ENCODE data around the gene TNFSF10. TPM values are rescaled to one million over a fixed set of nuclear protein-coding genes. Genes with fewer than 3 reads are reported as not detected.

Gene TNFSF10
- total RNA-seq, 1 donor from 2014 or later = 36.2 TPM

DNA sequence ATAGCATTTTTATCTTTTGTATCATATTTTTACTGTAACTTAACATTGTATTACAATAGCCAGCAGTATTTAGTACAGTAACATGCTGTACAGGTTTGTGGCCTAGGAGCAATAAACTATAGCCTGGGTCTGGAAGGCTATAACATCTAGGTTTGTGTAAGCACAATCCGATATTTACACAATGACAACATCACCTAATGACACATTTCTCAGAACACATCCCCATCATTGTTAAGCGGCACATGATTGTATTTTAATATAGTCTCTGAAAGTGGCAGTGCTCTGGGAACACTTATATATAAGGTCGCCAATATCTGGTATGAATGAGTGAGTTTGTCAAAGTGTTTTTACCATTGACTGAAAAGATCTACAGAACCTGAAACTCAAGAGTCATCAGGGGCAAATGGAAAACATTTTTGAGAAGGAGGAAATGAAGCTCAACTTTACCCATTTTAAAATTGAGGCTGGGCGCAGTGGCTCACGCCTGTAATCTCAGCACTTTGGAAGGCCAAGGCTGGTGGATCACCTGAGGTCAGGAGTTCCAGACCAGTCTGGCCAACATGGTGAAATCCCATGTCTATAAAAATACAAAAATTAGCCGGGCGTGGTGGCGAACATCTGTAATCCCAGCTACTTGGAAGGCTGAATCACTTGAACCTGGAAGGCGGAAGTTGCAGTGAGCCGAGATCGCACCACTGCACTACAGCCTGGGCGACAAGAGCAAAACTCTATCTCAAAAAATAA is 38.8 kb upstream of the TNFSF10 start:
- peak overlapping the region; percentile 27 for H3K4me3 ChIP-seq (ENCODE audit: low read depth, low read length)
- peak; percentile 49 for DNase-seq (ENCODE audit: low read depth)

DNA sequence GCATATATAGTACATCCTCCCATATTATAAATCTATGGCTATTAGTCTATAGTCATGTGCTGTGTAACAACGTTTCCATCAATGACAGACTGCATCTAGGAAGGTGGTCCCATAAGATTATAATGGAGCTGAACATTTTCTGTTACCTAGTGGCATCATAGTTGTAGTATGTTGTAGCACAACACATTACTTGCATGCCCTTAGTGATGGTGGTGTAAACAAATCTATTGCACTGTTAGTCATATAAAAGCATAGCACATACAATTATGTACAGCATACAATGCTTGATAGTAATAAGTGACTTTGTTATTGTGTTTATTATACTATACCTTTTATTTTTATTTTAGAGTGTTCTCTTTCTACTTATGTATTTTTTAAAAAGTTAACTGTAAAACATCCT is 37.4 kb upstream of the TNFSF10 start:
- TF ChIP-seq, protein P1, sequence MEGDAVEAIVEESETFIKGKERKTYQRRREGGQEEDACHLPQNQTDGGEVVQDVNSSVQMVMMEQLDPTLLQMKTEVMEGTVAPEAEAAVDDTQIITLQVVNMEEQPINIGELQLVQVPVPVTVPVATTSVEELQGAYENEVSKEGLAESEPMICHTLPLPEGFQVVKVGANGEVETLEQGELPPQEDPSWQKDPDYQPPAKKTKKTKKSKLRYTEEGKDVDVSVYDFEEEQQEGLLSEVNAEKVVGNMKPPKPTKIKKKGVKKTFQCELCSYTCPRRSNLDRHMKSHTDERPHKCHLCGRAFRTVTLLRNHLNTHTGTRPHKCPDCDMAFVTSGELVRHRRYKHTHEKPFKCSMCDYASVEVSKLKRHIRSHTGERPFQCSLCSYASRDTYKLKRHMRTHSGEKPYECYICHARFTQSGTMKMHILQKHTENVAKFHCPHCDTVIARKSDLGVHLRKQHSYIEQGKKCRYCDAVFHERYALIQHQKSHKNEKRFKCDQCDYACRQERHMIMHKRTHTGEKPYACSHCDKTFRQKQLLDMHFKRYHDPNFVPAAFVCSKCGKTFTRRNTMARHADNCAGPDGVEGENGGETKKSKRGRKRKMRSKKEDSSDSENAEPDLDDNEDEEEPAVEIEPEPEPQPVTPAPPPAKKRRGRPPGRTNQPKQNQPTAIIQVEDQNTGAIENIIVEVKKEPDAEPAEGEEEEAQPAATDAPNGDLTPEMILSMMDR (conservative IDR thresholded peaks at IDR 0.05; ENCODE audit: low read depth, low read length) = no peak
- no peak overlapping the region for H3K4me3 ChIP-seq (ENCODE audit: low read depth, low read length)
- DNase-seq (ENCODE audit: low read depth) = no peak

More for the DNA sequence above, 38.8 kb upstream of the TNFSF10 start:
- TF ChIP-seq, protein P1 (conservative IDR thresholded peaks at IDR 0.05; ENCODE audit: low read depth, low read length) = no peak

DNA sequence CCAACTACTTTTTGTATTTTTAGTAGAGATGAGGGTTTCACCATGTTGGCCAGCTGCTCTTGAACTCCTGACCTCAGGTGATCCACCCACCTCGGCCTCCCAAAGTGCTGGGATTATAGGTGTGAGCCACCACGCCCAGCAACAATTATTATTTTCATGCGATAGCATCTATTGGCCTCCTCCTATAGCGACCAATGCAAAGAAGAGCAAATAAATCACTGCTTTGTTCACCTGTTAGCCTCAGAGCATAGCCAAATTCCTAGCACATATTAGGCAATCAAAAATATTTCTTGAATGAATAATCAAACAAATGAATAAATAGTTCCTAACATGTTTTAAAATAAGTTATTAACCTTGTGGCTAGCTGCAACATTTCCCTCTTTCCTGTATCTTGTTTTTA is 36.8 kb upstream of the TNFSF10 start:
- H3K4me3 ChIP-seq (ENCODE audit: low read depth, low read length) = no peak overlapping the region
- TF ChIP-seq, protein P1 (conservative IDR thresholded peaks at IDR 0.05; ENCODE audit: low read depth, low read length) = no peak
- no peak for DNase-seq (ENCODE audit: low read depth)

DNA sequence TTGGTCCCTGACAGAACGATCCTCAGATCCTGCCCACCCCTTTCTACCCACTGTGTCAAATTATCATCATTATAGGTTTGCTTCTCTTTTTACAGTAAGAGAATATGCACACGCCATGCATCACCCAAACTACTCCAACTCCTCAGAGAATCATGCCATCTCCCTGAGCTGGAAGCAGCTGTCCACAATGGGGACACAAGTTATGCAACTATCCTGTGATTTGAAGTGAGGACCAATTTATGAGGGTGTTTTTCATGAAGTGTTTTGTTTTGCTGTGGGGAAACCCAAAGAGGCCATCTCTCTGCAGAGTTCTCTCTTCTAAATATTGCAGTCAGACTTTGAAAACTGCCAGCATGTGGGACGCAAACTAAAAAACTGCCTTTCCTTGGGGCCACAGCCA is 35.8 kb upstream of the TNFSF10 start:
- DNase-seq (ENCODE audit: low read depth) = no peak

DNA sequence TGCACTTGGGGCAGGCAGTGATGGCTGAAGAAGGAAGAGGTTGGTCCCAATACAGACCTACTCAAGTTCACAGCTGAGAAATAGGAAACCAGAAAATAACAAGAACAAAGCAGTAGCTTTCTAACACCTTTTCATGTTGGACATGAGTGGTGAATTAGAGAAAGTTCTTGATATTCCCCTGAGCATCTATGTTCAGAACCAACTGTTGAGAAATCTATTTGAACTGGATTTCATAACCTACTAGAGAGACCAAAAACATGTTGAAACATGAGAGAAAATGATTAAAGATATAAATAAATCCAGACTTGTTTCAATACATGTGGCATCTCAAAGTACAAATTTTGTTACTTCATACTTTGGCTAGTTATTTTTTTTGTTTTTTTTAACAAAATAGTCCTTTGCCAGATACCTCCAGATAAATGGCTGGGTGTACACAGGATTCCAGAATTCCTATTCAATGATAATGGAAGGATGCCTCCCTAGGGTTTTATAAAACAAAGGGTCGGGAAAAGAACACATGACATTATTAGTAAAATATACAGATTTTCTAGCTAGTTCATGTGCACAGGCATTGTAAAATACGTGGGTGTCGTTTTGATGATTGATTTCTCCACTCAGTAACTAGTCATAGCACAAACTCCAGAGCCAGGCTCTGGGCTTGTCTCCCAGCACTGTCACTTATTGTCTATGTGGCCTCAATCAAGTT is 34.4 kb upstream of the TNFSF10 start:
- H3K4me3 ChIP-seq (ENCODE audit: low read depth, low read length) = no peak overlapping the region
- TF ChIP-seq, protein P1 (conservative IDR thresholded peaks at IDR 0.05; ENCODE audit: low read depth, low read length) = no peak
- no peak for DNase-seq (ENCODE audit: low read depth)

More for the DNA sequence above, 35.8 kb upstream of the TNFSF10 start:
- TF ChIP-seq, protein P1 (conservative IDR thresholded peaks at IDR 0.05; ENCODE audit: low read depth, low read length) = no peak
- H3K4me3 ChIP-seq (ENCODE audit: low read depth, low read length) = no peak overlapping the region

DNA sequence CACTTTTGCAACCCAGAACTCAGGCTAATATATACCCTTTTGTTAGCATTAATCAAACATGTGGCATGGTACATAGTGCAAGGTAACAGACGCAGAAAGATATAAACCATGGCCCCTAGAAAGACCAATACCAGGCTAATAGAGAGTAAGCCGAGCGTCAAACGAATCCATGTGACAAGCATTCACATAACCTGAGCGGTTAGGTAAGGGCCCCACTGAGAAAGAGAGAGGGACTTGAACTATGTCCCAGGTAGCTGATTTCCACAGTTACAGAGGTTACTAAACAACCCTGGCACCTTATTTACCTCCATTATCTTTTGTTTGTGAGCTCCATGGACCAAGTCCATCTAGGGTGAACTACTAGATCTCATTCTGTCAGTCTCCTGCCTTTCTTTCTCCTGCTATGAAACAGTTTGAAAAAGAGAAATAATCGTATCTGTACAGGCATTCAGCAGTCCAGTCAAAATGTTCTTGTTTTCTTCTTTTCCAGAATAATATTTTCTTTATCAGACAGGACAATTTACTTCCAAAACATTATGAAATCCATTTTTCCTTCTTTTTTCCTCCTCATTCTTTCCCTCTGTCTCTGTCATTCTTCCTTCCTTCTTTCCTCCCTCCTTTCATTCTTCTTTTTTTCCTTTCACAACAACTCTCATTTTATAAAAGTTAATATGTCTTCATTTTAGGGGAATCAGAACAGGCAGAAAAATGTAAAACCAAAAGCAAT is 30.5 kb upstream of the TNFSF10 start:
- TF ChIP-seq, protein P1 (conservative IDR thresholded peaks at IDR 0.05; ENCODE audit: low read depth, low read length) = no peak
- H3K4me3 ChIP-seq (ENCODE audit: low read depth, low read length) = no peak overlapping the region
- DNase-seq (ENCODE audit: low read depth) = no peak

Measured in epithelial cell of proximal tubule (primary cell).